Left forelimb (tissue), 1 donor: ENCODE results near the gene ABTB1.
A peak's percentile ranks its signal among the peaks of the same experiment; 100 is the strongest.
"Not testable (repeated sequence)": the region's sequence is repeated elsewhere in the genome, so short reads cannot be mapped to it uniquely, and the experiment has no call there.

ENCODE experiments used
- DNase-seq: peaks from one replicate; pipeline ENCODE4 v3.0.0-alpha.2; 2018; ENCODE audit warnings: low spot score

The ABTB1 gene

GRCh38 chr3:127650236-127650635, 22.5 kb upstream of the ABTB1 start:
- no peak for DNase-seq

- no peak for DNase-seq
These were observed 21.1 kb upstream of the ABTB1 start for GRCh38 chr3:127651516-127652172.

DNA sequence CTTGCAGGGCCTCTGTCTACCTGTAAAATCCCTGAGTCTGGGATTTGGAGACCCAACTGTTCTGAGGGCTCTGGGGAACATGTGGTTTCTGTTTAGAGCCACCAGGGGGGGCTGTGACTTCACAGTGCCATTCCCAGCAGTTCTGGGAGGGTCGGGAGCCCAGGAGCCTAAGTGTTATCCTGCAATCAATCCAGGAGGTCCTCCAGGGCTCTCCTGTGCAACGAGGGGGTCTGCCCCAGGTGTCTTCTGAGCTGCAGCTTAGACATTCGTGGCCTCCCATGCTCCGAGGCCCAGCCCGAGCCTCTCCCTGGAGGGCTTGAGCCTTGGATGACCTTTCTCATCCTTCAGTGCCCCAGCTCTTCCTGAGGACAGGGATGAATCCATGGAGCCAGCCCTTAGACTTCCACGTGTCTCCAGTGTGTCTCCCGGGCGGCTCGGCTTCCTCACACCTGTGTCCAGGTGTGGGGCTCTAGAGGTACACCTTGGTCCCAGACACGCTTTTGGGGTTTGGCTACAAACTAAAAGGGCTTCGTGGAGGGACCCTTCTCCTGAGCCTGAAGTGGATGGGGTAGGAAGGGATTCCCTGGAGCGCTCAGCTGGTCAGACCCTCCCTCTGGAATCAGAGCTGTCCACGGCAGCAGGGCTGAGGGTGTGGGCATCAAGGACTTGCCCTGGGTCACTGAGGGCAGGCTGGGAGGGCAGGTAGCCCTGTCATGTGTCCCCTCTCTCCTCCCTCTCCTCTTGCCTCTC, 20.3 kb upstream of the ABTB1 start:
- no peak for DNase-seq

DNA sequence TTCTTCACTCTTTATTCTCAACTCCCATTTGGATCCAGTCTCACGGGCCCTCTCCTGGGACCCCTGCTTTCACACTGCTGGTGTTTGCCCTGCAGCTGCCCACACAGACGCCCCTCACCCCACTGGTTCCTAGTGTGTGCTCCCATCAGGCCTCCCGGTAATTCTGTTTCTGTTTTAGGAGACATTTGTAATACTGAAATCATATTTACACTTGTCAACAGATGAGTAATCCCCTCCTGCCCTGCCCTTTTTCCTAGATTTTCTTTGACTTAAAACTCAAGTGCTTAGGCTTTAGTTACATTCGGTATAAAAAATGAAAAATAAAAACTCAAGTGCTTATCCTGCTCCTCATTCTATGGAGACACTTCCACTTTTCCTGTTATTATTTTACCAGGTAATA, 18.4 kb upstream of the ABTB1 start:
- no peak for DNase-seq

DNA sequence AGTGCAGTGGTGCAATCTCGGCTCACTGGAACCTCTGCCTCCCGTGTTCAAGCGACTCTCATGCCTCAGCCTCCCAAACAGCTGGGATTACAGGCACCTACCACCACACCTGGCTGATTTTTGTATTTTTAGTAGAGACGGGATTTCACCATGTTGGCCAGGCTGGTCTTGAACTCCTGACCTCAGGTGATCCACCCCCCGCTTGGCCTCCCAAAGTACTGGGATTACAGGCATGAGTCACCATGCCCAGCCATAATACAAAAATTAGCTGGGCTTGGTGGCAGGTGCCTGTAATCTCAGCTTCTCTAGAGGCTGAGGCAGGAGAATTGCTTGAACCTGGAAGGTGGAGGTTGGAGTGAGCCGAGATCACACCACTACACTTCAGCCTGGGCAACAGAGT, 17.8 kb upstream of the ABTB1 start:
- DNase-seq, result not testable (repeated sequence)

DNA sequence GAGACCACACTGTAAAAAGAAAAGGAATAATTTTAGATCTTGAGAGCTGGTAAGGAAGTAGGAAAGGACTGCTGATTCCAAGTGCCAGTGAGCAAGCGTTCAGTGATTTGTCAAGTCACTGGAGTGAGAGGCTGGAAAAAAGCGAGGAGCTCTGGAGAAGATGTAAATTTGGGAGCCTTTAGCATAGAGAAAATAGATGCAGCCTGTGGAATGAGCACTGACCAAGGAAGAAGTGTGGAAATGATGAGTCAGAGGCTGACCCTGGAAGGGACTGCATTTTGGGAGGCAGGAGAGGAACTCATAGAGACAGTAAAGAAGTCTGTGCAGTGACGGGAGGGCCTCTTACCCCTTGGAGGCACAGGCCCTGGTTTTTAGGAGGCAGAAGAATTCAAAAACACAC, 17.1 kb upstream of the ABTB1 start:
- no peak for DNase-seq

- DNase-seq, result no peak
These were observed 15.8 kb upstream of the ABTB1 start for GRCh38 chr3:127656906-127657305.

- DNase-seq, result no peak
These were observed 14.5 kb upstream of the ABTB1 start for GRCh38 chr3:127658234-127658633.

DNA sequence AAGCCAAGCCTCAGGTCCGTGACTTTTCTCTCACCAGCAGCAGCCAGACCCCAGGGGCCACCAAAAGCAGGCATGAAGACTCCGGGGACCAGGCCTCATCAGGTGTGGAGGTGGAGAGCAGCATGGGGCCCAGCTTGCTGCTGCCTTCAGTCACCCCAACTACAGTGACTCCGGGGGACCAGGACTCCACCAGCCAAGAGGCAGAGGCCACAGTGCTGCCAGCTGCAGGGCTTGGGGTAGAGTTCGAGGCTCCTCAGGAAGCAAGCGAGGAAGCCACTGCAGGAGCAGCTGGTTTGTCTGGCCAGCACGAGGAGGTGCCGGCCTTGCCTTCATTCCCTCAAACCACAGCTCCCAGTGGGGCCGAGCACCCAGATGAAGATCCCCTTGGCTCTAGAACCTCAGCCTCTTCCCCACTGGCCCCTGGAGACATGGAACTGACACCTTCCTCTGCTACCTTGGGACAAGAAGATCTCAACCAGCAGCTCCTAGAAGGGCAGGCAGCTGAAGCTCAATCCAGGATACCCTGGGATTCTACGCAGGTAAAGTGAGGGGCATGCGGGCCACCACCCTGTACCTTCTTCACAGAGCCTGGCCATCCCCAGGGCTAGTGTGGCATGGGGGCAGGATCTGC, 12.0 kb upstream of the ABTB1 start:
- DNase-seq, result peak; percentile 63

DNA sequence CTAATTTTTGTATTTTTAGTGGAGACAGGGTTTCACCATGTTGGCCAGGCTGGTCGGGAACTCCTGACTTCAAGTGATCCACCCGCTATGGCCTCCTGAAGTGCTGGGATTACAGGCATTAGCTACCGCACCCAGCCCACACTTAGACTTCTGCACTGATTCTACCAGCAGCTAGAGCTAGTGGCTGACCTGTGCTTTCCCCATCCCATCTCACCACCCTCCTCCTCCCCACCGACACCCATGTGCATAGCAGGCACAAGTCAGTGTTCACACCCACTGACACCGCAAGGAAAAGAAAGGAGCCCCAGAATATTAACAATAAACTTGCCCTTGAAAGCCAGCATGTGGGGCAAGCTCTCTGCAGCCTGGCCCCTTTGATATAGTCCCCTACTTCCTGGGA, 11.2 kb upstream of the ABTB1 start:
- DNase-seq, result no peak

GRCh38 chr3:127662001-127662469, 10.7 kb upstream of the ABTB1 start:
- DNase-seq, result peak; percentile 48

DNA sequence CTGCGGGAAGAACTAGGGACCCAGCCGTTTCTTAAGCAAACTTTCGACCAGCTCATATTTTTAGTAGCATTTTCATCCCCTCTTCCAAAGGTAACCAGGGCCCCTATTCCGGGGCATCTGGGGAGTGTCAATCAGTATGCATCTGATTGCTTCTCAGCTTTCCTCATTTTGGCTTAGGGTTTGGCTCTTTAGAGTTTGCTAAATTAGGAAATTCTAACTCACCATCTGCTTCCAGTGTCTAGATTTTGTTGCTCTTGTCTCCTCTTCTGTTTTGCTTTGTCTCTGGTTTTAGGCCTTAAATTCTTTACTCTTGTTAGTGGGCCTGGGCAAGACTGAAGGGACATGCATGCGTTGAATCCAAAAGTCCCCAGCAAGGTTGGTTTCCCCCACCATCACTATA, 9.6 kb upstream of the ABTB1 start:
- DNase-seq, result no peak

DNA sequence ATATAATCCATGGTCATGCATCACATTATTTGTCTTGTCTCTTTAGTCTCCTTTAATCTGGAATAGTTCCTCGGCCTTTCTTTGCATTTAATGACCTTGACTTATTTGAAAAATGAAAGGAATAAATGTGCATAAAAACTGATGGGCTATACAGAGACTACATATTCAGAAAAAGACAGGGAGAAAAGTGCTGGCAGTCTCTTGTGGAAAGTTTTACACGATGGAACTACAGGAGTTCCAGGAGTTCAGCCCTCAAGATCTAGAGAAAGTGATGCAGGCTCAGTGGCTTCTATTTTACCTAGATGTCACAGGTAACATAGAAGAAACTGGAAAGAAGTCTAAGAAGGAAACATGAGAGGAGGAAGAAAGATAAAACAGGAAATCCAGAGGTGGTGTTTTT, 7.6 kb upstream of the ABTB1 start:
- DNase-seq, result no peak

DNA sequence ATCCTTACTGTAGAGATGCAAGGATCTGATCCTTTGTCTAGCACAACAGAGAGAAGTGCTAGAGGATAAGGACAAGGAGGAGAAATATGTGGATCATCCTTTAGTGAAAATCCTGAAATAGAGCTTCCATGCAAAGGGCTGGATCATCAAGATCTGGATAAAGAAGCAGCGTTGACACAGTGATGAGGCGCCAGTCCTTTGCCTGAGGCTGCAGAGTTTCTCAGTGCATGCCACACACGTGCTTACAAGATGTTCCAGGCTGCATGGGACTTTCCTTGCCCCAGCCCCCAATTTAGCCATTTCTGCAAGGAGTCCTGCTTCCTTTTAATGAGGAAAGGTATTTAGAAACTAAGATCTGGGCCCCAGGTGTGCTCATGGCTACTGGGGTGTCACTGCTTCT, 7.2 kb upstream of the ABTB1 start:
- DNase-seq, result no peak

- DNase-seq, result peak; percentile 36
These were observed 6.1 kb upstream of the ABTB1 start for GRCh38 chr3:127666676-127667075.

GRCh38 chr3:127667119-127667681, 5.6 kb upstream of the ABTB1 start:
- DNase-seq, result peak; percentile 42

DNA sequence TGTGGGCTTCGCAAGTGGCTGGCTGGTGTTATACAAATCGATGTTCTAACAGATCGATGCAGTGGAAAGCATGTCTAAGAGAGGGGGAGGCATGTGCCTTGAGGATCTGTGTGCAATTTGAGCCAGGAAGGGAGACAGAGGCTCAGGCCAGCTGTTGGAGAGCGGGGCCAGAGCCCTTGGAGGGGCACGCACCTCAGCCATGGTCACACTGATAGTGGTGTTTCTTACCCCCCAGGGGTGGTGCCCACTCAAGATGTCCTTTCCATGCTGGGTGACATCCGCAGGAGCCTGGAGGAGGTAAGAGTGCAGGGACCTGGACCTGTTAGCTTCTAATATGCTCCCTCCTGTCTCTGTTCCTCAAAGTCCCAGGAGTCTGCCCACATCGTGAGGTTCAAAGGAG, 3.8 kb upstream of the ABTB1 start:
- DNase-seq, result peak; percentile 47

DNA sequence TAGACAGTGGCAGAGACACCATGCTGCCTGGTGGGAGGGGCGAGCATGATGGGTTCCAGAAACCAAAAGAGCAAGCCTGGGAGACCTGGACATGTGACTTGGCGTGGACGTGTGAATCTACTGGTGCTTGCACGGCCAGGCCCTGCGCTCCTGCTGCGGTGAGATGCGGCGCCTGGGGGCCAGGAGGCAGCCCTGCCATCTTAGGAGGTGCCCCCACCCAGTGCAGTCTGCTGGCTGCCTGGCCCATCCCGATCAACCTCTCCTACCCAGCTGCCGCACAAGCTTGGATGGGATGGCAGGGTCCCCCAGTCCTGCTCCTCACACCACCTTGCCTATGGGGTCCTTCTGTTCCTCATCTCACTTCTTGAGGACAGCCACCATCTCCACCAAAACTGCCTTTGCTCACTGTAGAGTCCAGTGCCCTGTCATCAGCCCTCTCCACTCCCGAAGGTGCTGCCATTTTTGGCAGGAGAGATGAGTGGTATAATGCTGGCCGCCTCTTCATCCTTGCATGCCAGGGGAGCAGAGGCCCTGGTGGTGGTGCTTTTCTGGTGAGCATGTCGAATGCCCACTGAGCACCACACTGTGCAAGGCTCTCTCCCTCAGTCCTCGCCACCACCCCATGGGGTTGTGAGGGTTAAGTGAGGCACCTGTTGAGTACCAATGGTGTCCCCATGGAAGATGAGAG, 3.1 kb upstream of the ABTB1 start:
- DNase-seq, result peak; percentile 55

DNA sequence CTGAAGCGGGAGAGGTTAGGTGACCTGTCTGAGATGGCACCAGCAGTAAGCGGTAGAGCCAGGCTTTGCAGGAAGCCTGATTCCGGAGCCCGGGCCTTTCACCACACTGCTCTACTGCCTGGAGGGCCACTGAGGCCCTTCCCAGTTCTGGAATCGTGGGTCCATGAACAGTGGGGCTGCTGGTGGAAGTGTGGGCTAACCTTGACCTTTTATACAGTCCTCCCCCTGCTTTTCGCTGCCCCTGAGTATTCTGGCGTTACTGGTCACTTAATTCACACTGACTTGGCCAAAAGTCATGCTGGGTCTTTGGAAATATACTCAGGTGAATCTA, 2.6 kb upstream of the ABTB1 start:
- DNase-seq, result no peak

DNA sequence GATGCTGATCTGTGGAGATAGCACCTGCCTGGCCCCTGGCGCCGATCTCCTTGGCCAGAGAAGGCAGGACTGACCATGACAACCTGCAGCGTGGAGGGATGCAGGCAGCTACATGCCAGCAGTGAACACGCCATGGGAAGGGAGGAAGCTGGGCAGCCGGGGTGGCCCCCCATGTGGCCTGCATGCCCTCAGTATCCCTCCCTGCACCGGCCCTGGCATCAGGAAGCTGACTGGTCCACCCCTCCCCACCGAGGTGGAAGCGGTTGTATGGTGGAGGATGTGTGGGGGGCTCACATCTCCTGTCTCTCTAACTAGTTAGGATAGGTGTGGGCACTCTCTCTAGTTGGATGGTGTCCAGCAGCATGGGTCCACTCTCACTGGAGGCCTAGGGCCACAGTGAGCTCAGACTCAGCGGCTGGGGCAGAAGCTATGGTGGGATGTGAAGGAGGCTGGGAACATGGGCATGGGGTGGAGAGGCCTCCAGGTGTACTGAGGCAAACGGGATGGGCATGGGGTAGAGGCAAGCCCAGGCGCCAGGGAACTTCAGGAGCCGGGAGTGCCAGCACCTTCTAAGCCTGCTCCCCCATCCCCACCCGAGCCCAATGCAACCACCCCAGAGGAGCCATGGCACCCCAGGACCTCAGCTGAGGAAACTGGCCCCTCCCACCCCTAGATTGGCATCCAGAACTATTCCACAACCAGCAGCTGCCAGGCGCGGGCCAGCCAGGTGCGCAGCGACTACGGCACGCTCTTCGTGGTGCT, 1.8 kb upstream of the ABTB1 start:
- peak; percentile 45 for DNase-seq

DNA sequence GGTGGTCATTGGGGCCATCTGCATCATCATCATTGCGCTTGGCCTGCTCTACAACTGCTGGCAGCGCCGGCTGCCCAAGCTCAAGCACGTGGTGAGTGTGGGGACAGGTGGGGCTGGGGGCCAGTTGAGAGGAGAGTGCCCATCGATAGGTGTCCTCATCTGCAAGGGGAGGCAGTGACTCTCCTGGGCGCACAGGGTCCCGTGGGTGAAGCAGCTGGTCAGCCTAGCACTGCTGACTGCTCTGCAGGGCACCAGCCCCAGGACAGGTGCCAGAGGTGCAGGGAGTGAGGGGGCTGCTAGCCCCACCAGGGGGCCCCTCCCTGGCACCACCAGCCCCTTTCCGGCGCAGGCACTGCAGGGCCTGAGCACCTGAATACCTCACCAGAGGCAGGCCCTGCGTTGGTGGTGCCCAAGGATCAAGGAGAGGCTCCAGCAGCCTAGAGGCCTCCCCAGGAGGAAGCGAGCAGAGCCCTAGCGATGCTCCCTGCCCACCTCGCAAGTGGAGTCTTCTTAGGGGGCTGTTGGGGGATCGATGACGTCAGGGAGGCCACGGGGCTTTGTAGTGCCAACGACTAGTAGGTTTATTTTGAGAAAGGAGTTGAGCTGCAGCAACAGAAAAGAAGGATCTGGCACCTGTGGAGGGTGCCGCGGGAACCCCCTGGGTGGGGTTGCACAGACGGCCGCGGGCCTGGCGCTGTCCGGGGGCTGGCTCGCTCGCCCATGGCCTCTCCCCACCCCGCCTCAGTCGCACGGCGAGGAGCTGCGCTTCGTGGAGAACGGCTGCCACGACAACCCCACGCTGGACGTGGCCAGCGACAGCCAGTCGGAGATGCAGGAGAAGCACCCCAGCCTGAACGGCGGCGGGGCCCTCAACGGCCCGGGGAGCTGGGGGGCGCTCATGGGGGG, 976 bp upstream of the ABTB1 start:
- peak; percentile 66 for DNase-seq
